ENCODE results near the gene NCCRP1. TPM values are rescaled to one million over a fixed set of nuclear protein-coding genes. Genes with fewer than 3 reads are reported as not detected.

NCCRP1 gene
- total and polyA plus RNA-seq, 4 donors = not detected

DNA sequence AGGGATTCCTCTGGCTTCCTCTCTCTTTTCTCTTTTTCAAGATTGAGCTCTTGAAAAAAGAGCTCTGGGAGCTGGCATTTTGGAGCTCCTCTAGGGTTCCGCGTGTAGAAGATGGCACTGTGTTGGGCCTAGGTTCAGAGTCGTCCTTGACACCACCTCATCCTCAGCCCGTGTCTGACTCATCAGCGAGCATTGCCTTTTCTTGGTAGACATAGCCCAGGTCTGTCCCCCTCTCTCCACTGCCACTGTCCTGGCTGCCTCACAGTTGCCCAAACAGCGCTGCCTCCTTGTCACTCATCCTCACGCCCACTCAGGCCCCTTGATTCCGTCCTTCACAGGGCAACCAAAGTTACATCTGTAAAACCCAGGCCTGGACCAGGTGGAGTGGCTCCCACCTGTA is 46.5 kb upstream of the NCCRP1 start:
- peaks cover 6 to 18% (median 11%) of the 10 kb centered on the region in 4 donors for H3K4me1 ChIP-seq (ENCODE audit: control insufficient read depth in 4 of 4, insufficient read depth in 4 of 4, low read length in 3 of 4)

DNA sequence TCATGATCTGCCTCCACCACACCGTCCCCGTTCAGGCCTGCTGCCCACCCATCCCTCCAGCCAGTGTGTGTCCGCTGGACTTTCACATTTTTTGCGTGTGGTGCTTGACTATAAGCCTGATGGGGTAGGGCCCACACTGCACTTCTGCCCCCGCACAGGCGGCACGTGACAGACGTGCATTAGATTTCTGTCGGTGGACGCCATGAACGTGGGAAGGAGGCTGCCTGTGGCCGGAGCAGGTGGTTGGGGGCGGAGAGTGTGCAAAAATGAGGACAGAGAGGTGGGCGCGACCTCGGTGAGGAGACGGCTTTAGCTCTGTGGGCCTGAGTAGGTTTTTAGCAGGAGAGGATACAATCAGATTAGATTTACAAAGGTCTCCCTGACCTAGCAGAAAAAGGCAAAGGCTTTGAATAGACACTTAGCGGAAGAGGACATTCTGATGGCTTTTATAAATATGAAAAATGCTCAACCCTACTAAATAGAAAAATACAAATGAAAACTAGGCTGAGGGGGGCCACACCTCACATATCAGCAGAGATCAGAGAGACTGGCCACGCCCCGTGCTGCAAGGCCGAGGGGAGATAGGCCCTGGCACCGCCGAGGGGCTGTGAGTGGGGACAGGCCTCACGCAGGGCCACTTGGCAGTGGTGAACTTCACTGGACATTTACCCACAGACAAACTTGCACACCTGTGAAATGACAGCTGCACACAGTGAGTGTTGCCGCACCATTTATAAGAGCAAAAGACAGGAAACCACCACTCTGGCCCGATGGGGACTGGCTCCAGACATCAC is 45.8 kb upstream of the NCCRP1 start:
- Histone ChIP-seq H3K9ac (ENCODE audit: low read depth in 1 of 2, low read length in 2 of 2) (no peak overlapping the region), H3K36me3 (ENCODE audit: control insufficient read depth in 4 of 4, insufficient read depth in 3 of 4, low read depth in 1 of 4, low read length in 3 of 4) (no peaks in the 10 kb centered on the region), H3K27ac (ENCODE audit: low read depth in 1 of 2, low read length in 2 of 2) (no peak overlapping the region), H3K4me3 (ENCODE audit: low read depth in 1 of 3, low read length in 3 of 3) (no peak overlapping the region), H3K9me3 (ENCODE audit: control insufficient read depth in 4 of 4, low read length in 3 of 4) (no peaks in the 10 kb centered on the region), H3K27me3 (ENCODE audit: control insufficient read depth in 4 of 4, insufficient read depth in 4 of 4, low read length in 3 of 4) (no peaks in the 10 kb centered on the region), H3K4me1 (ENCODE audit: control insufficient read depth in 4 of 4, insufficient read depth in 4 of 4, low read length in 3 of 4) (peaks cover 11 to 24% (median 17%) of the 10 kb centered on the region in 4 donors)
- TF ChIP-seq NR2F2 (IDR thresholded peaks at IDR 0.05) (no peak), JUND (IDR thresholded peaks at IDR 0.05) (no peak), RXRA (IDR thresholded peaks at IDR 0.05) (no peak), TAF1 (conservative IDR thresholded peaks at IDR 0.05) (no peak), RAD21 (IDR thresholded peaks at IDR 0.05) (no peak), HNF4G (IDR thresholded peaks at IDR 0.05) (no peak), FOXA1 (IDR thresholded peaks at IDR 0.05) (no peak), FOXA2 (IDR thresholded peaks at IDR 0.05) (no peak), GABPA (IDR thresholded peaks at IDR 0.05 in 1 of 2, conservative IDR thresholded peaks at IDR 0.05 in 1 of 2) (no peak), SP1 (IDR thresholded peaks at IDR 0.05) (no peak)
- TF ChIP-seq, protein P1, sequence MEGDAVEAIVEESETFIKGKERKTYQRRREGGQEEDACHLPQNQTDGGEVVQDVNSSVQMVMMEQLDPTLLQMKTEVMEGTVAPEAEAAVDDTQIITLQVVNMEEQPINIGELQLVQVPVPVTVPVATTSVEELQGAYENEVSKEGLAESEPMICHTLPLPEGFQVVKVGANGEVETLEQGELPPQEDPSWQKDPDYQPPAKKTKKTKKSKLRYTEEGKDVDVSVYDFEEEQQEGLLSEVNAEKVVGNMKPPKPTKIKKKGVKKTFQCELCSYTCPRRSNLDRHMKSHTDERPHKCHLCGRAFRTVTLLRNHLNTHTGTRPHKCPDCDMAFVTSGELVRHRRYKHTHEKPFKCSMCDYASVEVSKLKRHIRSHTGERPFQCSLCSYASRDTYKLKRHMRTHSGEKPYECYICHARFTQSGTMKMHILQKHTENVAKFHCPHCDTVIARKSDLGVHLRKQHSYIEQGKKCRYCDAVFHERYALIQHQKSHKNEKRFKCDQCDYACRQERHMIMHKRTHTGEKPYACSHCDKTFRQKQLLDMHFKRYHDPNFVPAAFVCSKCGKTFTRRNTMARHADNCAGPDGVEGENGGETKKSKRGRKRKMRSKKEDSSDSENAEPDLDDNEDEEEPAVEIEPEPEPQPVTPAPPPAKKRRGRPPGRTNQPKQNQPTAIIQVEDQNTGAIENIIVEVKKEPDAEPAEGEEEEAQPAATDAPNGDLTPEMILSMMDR (IDR thresholded peaks at IDR 0.05; ENCODE audit: low read depth, low read length, missing input control) = no peak
- TF ChIP-seq, protein P2, sequence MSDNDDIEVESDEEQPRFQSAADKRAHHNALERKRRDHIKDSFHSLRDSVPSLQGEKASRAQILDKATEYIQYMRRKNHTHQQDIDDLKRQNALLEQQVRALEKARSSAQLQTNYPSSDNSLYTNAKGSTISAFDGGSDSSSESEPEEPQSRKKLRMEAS (IDR thresholded peaks at IDR 0.05) = no peak
- TF ChIP-seq, protein P3, sequence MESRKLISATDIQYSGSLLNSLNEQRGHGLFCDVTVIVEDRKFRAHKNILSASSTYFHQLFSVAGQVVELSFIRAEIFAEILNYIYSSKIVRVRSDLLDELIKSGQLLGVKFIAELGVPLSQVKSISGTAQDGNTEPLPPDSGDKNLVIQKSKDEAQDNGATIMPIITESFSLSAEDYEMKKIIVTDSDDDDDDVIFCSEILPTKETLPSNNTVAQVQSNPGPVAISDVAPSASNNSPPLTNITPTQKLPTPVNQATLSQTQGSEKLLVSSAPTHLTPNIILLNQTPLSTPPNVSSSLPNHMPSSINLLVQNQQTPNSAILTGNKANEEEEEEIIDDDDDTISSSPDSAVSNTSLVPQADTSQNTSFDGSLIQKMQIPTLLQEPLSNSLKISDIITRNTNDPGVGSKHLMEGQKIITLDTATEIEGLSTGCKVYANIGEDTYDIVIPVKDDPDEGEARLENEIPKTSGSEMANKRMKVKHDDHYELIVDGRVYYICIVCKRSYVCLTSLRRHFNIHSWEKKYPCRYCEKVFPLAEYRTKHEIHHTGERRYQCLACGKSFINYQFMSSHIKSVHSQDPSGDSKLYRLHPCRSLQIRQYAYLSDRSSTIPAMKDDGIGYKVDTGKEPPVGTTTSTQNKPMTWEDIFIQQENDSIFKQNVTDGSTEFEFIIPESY (IDR thresholded peaks at IDR 0.05) = no peak
- peak; percentile 59 for DNase-seq (ENCODE audit: low spot score)
- 94% methylated on average over 26 of the region's 26 CpGs for WGBS

More for the DNA sequence above, 46.5 kb upstream of the NCCRP1 start:
- H3K27me3 ChIP-seq (ENCODE audit: control insufficient read depth in 4 of 4, insufficient read depth in 4 of 4, low read length in 3 of 4) = no peaks in the 10 kb centered on the region
- no peaks in the 10 kb centered on the region for H3K36me3 ChIP-seq (ENCODE audit: control insufficient read depth in 4 of 4, insufficient read depth in 3 of 4, low read depth in 1 of 4, low read length in 3 of 4)
- no peak for TF ChIP-seq YY1 (IDR thresholded peaks at IDR 0.05)
- TF ChIP-seq JUND (IDR thresholded peaks at IDR 0.05) = no peak
- TF ChIP-seq, protein P2 (IDR thresholded peaks at IDR 0.05) = no peak
- TF ChIP-seq, protein P4, sequence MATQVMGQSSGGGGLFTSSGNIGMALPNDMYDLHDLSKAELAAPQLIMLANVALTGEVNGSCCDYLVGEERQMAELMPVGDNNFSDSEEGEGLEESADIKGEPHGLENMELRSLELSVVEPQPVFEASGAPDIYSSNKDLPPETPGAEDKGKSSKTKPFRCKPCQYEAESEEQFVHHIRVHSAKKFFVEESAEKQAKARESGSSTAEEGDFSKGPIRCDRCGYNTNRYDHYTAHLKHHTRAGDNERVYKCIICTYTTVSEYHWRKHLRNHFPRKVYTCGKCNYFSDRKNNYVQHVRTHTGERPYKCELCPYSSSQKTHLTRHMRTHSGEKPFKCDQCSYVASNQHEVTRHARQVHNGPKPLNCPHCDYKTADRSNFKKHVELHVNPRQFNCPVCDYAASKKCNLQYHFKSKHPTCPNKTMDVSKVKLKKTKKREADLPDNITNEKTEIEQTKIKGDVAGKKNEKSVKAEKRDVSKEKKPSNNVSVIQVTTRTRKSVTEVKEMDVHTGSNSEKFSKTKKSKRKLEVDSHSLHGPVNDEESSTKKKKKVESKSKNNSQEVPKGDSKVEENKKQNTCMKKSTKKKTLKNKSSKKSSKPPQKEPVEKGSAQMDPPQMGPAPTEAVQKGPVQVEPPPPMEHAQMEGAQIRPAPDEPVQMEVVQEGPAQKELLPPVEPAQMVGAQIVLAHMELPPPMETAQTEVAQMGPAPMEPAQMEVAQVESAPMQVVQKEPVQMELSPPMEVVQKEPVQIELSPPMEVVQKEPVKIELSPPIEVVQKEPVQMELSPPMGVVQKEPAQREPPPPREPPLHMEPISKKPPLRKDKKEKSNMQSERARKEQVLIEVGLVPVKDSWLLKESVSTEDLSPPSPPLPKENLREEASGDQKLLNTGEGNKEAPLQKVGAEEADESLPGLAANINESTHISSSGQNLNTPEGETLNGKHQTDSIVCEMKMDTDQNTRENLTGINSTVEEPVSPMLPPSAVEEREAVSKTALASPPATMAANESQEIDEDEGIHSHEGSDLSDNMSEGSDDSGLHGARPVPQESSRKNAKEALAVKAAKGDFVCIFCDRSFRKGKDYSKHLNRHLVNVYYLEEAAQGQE (IDR thresholded peaks at IDR 0.05) = no peak
- TF ChIP-seq HNF4G (IDR thresholded peaks at IDR 0.05) = no peak
- no peak for TF ChIP-seq HNF4A (conservative IDR thresholded peaks at IDR 0.05)
- TF ChIP-seq RXRA (IDR thresholded peaks at IDR 0.05) = no peak
- no peak for TF ChIP-seq GABPA (IDR thresholded peaks at IDR 0.05 in 1 of 2, conservative IDR thresholded peaks at IDR 0.05 in 1 of 2)
- TF ChIP-seq, protein P3 (IDR thresholded peaks at IDR 0.05) = no peak
- TF ChIP-seq RAD21 (IDR thresholded peaks at IDR 0.05) = no peak
- TF ChIP-seq, protein P5, sequence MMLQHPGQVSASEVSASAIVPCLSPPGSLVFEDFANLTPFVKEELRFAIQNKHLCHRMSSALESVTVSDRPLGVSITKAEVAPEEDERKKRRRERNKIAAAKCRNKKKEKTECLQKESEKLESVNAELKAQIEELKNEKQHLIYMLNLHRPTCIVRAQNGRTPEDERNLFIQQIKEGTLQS (IDR thresholded peaks at IDR 0.05) = no peak
- TF ChIP-seq SP1 (IDR thresholded peaks at IDR 0.05) = no peak
- no peak for TF ChIP-seq EGR1 (IDR thresholded peaks at IDR 0.05; ENCODE audit: low read depth in 2 of 2)
- TF ChIP-seq FOXA2 (IDR thresholded peaks at IDR 0.05) = no peak
- 97% methylated on average over 8 of the region's 8 CpGs for WGBS
- H3K9ac ChIP-seq (ENCODE audit: low read depth in 1 of 2, low read length in 2 of 2) = no peak overlapping the region
- H3K9me3 ChIP-seq (ENCODE audit: control insufficient read depth in 4 of 4, low read length in 3 of 4) = no peaks in the 10 kb centered on the region
- no peak overlapping the region for H3K4me3 ChIP-seq (ENCODE audit: low read depth in 1 of 3, low read length in 3 of 3)
- no peak overlapping the region for H3K27ac ChIP-seq (ENCODE audit: low read depth in 1 of 2, low read length in 2 of 2)
- no peak for DNase-seq (ENCODE audit: low spot score)

Data from liver (tissue), 9 donors.